GM13977 (cell line): Measurements from ENCODE around the gene ANKEF1.

Source experiments
- DNase-seq: peaks from one replicate; pipeline ENCODE4 v3.0.0; 2012; ENCODE audit warnings: low spot score
- in situ Hi-C: fragments of 300-500 bp; cut with MboI; formaldehyde crosslinking; loops from one replicate; pipeline ENCODE4 v1.12.0; 2022; ENCODE audit warnings: low sequenced_read_pairs, low pct_unique_long_range_greater_than_20kb, mixed read lengths, inconsistent platforms; ENCODE audit not compliant: unreplicated experiment
- TF ChIP-seq, protein P1 (sequence below): IDR thresholded peaks from 2 replicates; pipeline ENCODE4 v1.5.1; 2012; ENCODE audit warnings: mild to moderate bottlenecking, control low read depth; ENCODE audit not compliant: insufficient read depth; ENCODE audit errors: extremely low read depth, missing control alignments

The ANKEF1 gene

DNA sequence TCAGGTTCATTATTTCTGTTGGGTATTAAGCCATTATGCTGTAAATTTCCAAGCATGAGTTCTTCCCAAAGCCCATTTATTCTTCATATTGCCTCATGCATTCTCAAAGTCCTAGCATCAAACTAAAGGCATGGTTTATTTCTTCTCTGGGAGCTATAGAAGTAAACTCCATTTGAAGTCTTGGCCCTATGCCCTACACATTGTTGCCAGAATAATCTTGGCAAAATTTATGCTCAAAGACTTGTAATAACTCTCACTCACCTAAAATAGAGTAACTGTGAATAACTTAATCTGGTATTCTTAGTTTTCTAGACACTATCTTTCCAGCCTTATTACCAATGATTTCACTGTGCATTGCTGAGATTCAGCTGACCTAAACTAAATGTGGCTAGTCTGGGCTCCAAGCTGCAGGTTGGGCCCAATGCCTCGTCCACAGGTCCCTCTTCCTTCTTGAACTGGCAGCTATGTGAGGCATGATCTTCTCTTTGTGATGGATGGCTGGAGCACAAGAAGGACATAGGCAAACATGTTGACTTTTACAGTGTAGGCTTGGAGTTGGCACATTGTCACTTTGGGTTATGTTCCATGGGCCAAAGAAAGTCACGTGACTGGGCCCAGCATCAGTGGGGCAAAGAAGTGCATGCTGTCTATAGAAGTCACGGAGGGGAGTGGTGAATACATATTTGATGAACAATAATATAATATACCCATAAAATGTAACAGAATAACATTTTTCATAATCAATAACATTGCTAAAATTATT is 39.1 kb upstream of the ANKEF1 start:
- in situ Hi-C loops = no loop called here
- no peak for DNase-seq
- TF ChIP-seq, protein P1, sequence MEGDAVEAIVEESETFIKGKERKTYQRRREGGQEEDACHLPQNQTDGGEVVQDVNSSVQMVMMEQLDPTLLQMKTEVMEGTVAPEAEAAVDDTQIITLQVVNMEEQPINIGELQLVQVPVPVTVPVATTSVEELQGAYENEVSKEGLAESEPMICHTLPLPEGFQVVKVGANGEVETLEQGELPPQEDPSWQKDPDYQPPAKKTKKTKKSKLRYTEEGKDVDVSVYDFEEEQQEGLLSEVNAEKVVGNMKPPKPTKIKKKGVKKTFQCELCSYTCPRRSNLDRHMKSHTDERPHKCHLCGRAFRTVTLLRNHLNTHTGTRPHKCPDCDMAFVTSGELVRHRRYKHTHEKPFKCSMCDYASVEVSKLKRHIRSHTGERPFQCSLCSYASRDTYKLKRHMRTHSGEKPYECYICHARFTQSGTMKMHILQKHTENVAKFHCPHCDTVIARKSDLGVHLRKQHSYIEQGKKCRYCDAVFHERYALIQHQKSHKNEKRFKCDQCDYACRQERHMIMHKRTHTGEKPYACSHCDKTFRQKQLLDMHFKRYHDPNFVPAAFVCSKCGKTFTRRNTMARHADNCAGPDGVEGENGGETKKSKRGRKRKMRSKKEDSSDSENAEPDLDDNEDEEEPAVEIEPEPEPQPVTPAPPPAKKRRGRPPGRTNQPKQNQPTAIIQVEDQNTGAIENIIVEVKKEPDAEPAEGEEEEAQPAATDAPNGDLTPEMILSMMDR = no peak

DNA sequence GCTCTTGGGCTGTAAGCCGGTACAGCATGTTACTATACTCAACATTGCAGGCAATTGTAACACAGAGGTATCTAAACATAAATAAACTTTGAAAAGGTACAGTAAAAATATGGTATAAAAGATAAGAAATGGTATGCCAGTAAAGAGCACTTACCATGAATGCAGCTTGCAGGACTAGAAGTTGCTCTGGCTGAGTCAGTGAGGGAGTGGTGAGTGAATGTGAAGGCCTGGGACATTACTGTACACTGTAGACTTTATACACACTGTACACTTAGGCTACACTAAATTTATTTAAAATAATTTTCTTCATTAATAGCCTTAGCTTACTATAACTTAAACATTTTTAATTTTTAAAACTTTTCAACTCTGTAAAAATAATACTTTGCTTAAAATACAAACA is 37.8 kb upstream of the ANKEF1 start:
- TF ChIP-seq, protein P1 = no peak
- in situ Hi-C loops = no loop called here
- DNase-seq = no peak

DNA sequence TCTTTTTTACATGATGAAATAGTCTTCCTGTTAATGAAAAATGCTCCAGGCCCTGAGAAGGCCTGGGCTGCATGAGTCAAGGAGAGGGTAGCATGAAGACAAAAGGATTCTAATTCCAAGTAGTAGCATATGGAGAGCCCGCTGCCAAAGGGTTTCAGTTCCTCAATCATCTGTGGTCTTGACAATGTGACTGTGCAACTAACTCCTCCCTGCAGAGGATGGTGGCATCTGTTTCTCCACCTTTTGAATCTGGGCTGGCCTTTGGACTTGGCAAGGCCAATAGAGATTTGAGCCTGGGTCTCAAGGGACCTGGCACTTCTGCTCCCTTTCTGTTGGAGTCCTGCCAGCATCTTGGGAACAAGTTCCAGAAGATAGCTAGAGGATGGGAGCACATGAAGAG is 35.1 kb upstream of the ANKEF1 start:
- TF ChIP-seq, protein P1 = no peak
- no peak for DNase-seq
- in situ Hi-C loops = no loop called here

DNA sequence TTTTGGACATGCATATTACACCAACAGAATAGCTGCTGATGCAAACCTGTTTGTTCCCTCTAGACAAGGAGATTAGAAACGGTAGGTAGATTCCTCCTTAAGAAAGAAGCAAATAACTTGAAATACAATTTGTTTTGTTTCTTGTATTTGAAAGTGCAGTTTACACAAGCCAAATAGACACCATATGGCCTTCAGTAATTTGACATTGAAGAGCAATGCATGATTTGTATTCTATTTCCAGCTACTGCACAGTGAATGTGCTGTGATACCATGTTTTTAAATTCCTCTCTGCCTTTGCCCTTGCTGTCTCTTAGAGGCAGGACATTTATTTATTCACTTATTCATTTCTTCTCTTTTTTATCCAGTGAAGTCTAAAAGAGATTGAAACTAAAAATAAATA is 31.9 kb upstream of the ANKEF1 start:
- TF ChIP-seq, protein P1 = no peak
- DNase-seq = no peak
- in situ Hi-C loops = no loop called here

DNA sequence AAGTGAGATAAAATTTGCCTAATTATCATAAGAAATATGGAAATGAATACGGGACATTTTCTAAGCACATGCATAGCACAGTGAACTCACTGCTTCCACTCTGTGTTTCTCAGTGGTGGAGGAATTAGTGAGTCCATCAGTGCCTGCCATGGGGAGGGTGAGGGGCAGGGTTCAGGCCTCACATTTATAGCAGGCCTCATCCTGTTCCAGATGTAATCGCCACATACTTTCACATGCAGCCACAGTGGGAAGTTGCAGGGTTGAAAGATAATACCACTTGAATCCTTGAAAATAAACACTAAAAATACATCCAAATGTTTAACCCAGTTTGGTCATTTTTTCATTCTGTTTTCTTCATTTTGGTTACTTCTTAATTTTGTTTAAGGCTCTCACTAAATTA is 29.9 kb upstream of the ANKEF1 start:
- no peak for DNase-seq
- in situ Hi-C loops = no loop called here
- TF ChIP-seq, protein P1 = no peak

DNA sequence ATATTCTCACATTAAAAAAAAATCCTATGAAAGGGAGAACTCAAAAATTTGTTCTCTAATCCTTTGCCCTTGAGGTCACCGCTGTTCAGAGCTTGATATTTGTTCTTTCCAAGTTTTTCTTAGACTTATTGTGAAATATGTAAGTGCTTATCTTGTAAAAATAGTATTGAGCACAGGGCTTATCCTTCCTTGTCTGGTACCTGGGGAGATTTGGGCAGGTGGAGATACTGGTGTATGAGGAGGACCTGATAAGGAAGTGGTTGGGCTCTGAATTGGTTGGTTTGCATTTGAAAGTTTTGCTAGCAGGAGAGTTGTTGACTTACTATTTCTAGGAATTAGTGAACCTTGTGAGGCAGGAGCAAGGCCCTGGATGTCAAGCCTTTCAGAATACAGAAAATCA is 28.9 kb upstream of the ANKEF1 start:
- in situ Hi-C loops = no loop called here
- TF ChIP-seq, protein P1 = no peak

More for the DNA sequence above, 28.9 kb upstream of the ANKEF1 start:
- no peak for DNase-seq
